ENCODE measurements around the gene C1orf53. TPM values are rescaled to one million over a fixed set of nuclear protein-coding genes. Genes with fewer than 3 reads are reported as not detected.
"Not testable (repeated sequence)": the region's sequence is repeated elsewhere in the genome, so short reads cannot be mapped to it uniquely, and the experiment has no call there.

Gene C1orf53
- total RNA-seq, 1 experiment from 2014 or later, result 12.8 TPM

DNA sequence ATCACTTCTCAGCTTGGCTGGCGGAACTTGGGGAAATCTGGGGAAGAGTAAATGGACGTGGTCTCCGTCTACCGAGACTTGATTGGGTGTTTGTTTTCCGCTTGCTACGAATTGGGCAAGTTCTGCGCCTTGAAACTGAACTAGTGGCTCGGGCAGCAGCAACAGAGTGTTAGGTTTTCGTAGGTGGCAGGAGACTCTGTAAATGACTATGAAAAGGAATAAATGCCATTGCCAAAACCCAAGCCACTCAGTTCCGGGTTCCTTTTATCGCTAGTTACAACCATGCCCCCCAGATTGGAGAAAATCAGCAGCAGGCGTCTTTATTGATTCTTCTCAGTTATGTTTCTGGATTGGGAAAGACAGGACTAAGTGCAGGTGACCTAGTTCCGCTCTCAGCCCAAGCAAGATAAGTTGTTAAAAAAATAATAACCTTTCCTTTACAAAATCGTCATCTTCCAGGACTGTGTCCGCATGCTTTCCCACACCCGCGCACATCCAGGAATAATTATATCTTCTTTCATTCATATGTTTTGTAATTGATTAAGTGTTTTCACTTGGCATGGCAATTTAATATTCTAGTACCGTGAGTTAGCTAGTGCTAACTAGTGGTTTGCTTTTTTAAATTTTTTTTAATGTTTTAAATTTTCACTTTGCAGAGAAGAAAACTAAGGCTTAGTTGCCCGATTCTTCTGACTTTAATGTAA lies 18.1 kb downstream of the C1orf53 start:
- no peak for DNase-seq (ENCODE audit: low spot score)

DNA sequence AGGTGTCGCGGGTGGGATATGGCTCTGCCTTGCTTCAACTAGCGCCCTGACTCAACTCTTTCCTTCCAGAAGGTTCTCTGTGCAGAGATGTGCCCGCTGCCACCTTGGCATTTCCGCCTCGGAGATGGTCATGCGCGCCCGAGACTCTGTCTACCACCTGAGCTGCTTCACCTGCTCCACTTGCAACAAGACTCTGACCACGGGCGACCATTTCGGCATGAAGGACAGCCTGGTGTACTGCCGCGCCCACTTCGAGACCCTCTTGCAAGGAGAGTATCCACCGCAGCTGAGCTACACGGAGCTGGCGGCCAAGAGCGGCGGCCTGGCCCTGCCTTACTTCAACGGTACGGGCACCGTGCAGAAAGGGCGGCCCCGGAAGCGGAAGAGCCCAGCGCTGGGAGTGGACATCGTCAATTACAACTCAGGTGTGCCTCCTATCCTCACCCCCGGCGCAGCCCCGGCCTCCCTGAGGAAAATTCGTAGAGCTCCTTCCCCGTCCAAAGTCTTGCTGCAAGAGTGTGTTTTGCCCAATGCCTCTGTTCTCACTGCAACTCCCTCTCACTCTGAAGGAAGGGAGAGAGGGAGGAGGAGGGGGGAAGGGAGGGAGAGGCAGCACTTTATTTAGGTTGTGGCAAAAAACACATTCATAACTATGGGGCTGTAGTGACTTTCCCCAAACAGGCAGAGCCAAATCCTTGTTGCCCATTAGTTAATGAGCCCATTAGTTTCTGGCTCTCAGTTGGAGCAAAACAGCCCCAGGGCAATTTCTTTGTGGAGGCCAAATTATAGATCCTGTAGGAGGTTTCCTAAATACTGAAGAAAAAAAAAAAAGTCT lies 19.0 kb downstream of the C1orf53 start:
- no peak for DNase-seq (ENCODE audit: low spot score)

DNA sequence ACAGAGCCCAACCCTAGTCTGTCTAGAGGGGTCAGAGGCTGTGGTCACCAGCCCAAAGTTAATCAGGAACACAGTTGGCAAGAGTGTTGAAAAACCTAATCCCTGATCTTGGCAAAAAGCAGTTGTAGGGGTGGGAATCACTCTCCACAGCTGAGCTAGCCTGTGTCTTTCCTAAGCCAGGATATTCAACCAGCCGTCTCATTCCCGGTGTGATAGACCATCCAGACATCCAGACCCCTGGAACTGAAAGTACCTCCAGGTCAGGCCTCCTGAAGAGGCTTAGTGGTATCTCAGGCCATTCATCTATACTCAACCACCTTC lies 19.6 kb downstream of the C1orf53 start:
- DNase-seq (ENCODE audit: low spot score), result no peak

DNA sequence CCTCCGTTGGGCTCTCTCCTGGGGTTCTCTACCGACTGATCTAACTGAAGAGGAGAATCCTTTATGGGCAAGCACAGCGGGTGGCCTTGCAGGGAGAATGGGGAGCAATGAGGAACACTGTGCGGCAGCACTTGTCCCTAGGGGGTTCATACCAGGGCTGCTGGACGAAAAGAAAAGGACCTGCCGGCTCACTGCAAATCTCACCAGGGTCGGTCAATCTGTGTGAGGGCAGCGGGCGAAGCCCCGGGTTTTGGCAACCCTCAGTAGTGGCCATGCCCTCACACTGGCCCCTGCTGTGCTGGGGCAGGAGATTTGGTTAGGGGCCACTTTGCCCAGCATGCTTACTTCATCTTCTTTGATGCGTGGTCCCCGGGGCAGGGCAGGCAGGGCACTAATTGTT lies 20.6 kb downstream of the C1orf53 start:
- DNase-seq (ENCODE audit: low spot score), result no peak

DNA sequence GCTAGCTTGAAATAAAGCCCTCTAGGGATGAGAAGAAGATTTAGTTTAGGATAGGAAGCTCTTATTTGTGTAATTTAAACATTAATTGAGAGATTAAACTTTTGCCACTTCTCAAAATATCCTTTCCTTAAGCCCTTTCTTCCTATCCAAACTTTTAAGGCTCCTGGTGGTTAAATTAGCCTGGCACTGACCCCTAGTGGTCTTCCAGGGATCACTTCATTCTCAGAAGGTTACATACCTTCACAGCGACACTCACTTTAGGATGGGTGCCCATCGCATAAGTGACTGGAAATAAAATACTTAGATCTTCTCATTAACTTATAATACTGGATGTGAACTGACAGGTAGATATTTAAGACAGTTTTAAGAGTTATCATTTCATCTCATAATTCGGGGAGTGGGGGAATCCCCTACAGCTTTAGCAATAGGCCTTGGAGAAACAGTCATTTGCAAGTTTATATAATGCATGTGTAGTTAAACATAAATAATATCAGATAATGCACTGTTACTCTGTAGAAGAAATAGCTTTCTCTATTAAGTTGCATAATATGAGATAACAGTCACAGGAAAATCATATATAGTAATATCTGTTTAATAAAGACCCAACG lies 22.2 kb downstream of the C1orf53 start:
- peak; percentile 75 for DNase-seq (ENCODE audit: low spot score)

DNA sequence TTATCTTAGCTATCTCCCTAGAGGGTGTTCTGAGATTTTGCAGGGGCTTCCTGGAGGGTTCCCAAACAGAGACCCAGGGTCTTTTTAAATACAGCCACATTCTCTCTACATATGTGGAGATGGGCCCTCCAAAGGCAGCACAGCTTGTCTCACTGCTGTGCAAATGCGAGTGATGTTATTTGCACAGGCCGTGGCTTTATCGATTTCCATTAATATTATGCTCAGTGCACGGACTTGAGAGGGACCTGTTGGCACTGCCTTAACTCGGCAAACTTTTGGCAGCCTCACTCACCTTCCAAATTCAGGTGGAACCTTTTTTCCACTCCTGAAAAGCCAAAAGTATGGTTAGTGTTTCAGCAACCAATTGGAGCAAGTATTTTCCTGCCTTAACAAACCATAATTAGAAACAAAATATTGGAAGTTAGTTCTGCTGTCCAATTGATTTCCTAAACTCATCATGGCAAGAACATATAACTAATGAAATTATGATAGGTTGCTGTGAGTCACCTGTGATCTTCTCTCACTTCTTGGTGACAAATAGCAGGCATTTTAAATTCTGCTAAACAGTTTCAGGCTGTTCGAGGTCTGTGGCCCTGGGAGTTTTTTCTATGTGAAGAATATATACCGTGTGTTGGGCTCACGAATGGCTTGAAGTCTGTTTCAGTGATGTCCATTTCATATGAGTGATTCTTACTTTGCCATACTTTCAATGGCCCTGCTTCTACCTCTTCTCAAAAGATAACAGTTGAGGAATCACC lies 25.7 kb downstream of the C1orf53 start:
- DNase-seq (ENCODE audit: low spot score), result no peak

DNA sequence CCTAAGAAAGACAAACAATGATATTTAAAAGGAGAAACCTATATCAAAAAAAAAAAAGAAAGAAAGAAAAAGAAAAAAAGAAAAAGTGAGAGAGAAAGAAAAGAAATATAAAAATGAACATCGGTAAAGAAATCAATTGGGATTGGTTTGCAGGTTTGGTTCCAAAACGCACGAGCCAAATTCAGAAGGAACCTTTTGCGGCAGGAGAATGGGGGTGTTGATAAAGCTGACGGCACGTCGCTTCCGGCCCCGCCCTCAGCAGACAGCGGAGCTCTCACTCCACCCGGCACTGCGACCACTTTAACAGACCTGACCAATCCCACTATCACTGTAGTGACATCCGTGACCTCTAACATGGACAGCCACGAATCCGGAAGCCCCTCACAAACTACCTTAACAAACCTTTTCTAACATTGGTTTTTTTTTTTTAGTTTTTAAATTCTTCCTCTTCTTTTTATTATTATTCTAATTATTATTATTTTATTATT lies 26.5 kb downstream of the C1orf53 start:
- no peak for DNase-seq (ENCODE audit: low spot score)

DNA sequence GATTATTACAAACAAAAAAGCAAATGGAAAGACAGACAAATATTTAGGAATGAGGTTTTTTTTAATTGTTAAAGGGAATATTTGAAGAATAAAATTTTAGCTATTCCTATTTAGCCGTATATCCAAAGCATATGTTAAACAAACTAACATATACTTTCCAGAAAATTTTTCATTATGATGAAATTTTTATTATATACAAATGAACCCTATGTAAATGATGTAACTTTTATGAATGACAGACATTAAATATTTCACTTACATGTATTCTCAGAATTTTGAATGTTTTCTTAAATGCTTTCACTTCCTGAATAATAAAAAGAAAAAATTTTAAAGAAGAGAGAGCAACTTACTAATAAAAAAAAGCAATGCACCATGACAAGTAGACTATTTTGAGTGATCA lies 30.6 kb downstream of the C1orf53 start:
- no peak for DNase-seq (ENCODE audit: low spot score)

DNA sequence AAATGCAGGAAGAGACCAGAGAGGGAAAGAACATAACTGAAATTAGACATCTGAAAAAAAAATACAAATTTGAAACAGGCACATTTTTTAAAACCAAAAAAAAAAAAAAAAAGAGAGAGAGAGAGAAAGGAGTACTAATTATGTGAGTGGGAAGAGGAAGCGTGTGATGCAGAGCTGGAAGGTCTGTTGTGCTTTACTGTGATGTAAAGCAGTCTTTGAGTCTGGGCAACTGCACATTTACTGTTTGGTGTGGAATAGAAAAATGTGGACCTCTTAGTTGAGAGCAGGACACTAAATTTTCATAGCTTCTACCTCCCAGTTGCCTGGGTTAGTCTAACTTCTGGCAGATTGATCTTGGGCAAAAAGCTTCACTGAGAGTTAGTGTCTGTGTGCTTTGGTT lies 31.2 kb downstream of the C1orf53 start:
- no peak for DNase-seq (ENCODE audit: low spot score)

DNA sequence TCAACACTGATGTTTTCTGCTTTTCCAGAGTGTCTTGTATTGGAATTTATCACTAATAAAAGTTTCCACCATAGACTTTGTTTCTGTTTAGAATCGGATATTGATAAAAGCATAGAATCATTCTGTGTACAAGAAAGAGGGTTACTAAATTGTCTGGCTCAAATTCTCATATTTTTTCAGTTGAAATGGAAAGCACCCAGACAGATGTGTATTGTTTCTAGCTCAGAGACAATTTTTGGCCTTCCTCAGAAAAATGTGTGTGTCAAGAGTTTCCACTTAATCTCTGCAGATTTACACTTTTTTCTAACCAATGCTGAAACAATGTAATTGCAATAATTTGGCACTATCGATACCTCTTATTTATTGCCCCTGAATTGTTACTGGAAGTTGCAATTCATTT lies 35.0 kb downstream of the C1orf53 start:
- no peak for DNase-seq (ENCODE audit: low spot score)

DNA sequence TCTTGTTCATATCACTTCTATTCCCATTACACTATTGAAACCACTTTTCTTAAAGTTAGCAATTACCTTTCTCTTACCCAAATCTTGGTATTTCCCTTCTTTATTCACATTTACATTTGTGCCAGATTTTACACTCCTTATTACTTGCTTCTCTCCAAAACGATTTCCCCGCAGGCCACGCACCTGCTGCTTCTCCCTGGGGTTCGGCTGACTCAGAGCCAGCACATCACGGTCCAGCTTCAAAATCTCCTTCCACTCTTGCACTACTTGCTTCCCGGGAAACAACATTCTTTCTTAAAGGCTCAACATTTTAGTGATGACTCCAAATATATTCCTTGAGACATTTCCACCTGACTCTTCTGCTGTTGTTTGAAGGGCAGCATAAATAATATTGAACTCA lies 35.5 kb downstream of the C1orf53 start:
- DNase-seq (ENCODE audit: low spot score), result no peak

DNA sequence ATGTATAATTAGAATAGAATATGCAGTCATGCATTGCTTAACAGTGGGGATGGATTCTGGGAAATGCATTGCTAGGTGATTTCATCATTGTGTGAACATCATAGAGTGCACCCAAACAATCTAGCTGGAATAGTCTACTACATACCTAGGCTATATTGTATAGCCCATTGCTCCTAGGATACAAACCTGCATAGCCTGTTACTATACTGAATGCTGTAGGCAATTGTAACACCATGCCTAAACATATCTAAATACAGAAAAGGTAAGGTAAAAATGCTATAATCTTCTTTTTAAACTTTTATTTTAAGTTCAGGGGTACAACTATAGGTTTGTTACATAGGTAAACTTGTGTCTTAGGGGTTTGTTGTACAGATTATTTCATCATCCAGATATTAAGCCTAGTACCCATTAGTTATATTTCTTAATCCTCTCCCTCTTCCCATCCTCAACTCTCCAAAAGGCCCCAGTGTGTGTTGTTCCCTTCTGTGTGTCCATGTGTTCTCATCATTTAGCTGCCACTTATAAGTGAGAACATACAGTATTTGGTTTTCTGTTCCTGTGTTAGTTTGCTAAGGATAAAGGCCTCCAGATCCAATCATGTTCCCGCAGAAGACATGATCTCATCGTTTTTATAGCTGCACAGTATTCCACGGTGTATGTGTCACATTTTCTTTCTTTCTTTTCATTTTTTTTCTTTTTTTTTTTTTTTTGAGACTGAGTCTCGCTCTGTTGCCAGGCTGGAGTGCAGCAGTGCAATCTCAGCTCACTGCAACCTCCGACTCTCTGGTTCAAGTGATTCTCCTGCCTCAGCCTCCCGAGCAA lies 36.9 kb downstream of the C1orf53 start:
- DNase-seq (ENCODE audit: low spot score), result not testable (repeated sequence)

DNA sequence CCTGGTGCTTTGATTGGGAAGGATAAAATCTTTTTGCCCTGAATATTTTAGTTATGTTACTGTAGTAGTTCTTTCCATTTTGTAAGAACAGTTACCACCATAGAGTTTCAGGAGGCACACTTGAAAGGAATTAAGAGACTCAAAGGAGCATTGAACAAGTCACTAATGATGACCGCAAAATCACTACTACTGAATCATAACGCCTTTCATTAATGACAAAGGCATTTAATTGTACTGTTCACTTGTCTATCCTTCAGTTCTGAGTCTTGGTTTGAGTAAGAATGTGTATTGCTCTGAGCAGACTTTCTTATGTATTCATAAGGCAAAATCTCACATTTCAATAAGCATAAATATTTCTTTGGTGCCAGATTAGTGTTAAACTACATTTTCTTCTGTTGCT lies 39.6 kb downstream of the C1orf53 start:
- no peak for DNase-seq (ENCODE audit: low spot score)

DNA sequence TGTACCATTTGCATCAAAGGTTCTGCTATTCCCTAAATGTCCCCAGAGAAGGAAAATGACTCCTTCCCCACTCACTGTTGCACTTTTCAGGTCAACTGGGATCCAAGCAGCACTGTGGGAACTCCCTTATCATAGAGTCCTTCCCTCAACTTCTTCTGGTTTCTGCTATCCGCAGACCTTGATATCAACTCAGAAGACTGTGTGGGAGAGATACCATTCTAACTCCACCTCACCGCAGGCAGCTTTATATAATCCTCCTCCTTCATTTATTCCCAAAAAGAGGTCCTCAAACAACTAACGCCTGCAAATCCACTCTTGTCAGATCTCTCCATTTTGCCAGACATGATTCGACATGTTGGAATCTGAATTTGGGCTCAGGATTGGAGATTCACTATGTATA lies 42.1 kb downstream of the C1orf53 start:
- DNase-seq (ENCODE audit: low spot score), result no peak

DNA sequence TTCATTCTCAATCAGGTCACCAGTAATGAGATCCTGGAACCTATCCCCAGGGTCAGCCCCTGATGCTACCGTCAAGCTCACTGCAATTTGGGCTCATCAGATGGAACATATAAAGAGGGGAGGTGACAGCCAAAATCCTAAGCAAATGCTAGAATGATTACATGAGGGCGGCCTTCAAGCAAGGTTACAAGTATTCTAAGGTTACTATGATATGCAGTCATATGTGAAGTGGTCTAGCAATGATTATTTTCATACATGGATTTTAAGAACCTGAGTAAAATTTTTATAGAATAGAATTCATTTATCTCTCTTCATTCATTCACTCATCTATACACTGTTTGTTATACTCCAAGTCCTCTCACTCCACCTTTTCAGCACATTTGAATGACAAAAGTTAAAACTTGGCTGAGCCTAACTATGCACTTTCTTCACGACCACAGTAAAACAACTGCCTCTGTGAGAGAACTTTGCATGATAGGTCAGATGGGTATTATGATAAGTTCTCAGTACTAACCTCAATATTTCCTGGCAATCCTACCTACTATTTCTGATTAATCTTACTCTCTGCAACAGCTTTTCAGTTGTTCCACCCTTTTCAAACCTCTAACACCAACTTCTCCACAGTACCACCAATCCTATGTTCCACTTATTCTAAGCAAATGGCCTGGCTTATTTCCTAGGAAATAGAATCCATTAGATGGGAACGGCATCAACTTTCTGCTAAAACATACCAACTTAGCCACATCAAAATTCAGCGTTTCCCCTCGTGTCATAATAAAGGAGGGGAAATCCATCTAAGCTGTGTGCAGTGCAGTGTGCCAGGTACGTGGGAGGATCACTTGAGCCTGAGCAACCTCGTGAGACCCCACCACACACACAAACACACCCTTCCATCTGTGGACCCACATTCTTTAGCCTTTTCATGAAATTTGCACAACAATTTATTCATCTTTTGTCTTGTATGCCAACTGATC lies 46.8 kb downstream of the C1orf53 start:
- DNase-seq (ENCODE audit: low spot score), result no peak

DNA sequence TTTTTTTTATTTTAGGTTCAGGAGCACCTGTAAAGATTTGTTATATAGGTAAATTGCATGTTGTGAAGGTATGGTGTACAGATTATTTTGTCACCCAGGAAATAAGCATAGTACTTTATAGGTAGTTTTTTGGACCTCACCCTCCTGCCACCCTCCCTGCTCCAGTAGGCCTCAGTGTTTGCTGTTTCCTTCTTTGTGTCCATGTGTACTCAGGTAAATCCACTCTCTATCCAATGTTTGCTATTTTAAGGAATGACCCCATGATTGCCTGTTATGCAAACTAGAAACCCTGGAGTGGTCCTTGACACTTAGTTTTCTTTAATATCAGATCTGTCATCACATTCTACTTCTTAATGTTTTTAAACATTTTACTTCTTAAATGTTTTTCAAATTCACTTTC lies 48.7 kb downstream of the C1orf53 start:
- DNase-seq (ENCODE audit: low spot score), result no peak

DNA sequence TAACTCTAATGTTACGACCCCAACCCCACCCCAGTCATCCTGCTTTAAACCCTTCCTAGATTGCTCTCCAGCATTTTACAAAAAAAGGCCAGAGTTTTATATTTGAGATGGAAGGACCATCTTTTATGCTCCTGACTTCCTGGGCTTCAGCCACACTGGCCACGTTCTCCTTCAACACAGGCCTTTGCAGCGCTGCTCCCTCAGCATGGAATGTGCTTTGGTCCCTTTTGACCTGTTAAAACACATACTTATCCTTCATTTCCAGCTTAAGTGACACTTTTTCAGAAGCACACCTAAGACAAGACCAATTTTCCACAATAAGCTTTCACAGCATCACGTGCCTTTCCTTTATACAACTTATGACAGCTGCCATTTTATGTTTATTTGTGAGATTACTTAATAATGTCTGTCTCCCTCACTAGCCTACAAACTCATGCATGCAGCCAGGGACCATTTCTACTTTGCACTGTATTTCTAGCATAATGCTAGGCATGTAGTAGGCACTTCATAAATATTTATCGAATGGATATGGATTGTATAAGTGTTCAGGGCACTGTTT lies 49.3 kb downstream of the C1orf53 start:
- DNase-seq (ENCODE audit: low spot score), result no peak

DNA sequence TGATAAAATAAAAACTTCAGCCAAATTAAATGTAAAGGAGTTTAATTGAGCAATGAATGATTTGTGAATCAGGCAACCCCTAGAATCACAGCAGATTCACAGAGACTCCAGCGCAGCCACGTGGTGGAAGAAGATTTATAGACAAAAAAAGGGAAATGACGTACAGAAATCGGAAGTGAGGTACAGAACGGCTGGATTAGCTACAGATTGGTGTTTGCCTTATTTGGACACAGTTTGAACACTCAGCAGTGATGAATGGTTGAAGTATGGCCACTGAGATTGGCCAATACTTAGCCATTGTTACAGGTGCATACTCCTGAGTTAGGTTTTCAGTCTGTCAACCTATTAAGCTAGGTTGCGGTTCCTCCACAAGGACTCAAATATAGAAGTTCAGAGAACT lies 51.0 kb downstream of the C1orf53 start:
- not testable (repeated sequence) for DNase-seq (ENCODE audit: low spot score)

DNA sequence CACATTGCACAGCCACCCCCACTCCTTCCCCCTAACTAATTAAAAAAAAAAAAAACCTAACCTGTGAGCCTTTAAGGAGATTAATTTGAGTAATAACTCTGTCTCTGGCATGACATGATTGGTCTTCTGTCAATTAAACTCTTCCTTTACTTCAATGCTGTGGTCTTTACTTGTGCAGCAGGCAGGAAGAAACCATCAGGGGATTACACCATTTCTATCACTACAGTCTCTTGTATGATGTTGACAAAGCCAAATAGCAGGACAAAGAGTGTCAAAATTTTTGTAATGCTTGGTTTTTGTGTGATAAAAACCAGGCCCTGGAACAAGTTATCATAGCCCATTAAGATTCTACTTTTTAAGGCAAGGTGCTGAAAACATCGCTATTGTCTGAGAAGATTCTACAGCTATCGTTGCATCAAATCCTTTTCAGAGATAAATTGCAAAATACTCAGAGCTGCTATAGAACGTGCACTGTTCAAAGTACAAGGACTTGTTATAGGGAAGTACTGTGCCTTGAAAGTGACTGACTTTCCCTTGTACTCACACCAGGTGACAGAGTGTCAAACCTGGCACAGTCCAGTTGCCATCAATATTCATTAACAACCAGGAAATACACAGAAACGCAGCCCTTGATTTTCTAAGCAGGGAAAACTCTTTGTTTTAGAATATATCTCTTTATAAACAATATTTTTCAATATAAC lies 52.4 kb downstream of the C1orf53 start:
- DNase-seq (ENCODE audit: low spot score), result no peak
